Astrocyte (in vitro differentiated cells and primary cell): ENCODE measurements around the gene ORMDL1. TPM values are rescaled to one million over a fixed set of nuclear protein-coding genes. Genes with fewer than 3 reads are reported as not detected.

Experiments used
- DNase-seq: peaks from one replicate; pipeline ENCODE4 v3.0.0-alpha.2; 2010; ENCODE audit warnings: low read depth
- FAIRE-seq: peaks from 2 replicates; lab custom pipeline; 2011; peaks lifted over from hg19 to GRCh38; lab: Jason Lieb, UNC
- H2AFZ ChIP-seq: 2 replicates; pipeline ENCODE4 v1.6.0; 2012; ENCODE audit warnings: low read depth, low read length, inconsistent platforms
- H3K27ac ChIP-seq: 2 replicates; pipeline ENCODE4 v1.5.1; 2011; ENCODE audit warnings: low read depth, low read length, inconsistent platforms
- H3K27me3 ChIP-seq: 2 replicates; pipeline ENCODE4 v1.6.0; 2011; ENCODE audit warnings: low read length, inconsistent platforms; ENCODE audit not compliant: insufficient read depth
- H3K36me3 ChIP-seq: 2 replicates; pipeline ENCODE4 v1.5.1; 2011; ENCODE audit warnings: low read length, inconsistent platforms; ENCODE audit not compliant: insufficient read depth
- H3K4me1 ChIP-seq: 2 replicates; pipeline ENCODE4 v1.5.1; 2011; ENCODE audit warnings: low read length, inconsistent platforms; ENCODE audit not compliant: insufficient read depth
- H3K4me2 ChIP-seq: 2 replicates; pipeline ENCODE4 v1.6.0; 2012; ENCODE audit warnings: low read length, inconsistent platforms
- H3K4me3 ChIP-seq: 2 replicates; pipeline ENCODE4 v1.5.1; 2011; ENCODE audit warnings: low read depth, mild to moderate bottlenecking, low read length, inconsistent platforms; ENCODE audit not compliant: insufficient read depth
- H3K79me2 ChIP-seq: 2 replicates; pipeline ENCODE4 v1.6.0; 2012; ENCODE audit warnings: mild to moderate bottlenecking, low read length, inconsistent platforms; ENCODE audit not compliant: insufficient read depth
- H3K9ac ChIP-seq: 2 replicates; pipeline ENCODE4 v1.6.0; 2012; ENCODE audit warnings: mild to moderate bottlenecking, low read length, inconsistent platforms
- H3K9me3 ChIP-seq: 2 replicates; pipeline ENCODE4 v1.5.1; 2012; ENCODE audit warnings: low read depth, mild to moderate bottlenecking, low read length, inconsistent platforms; ENCODE audit not compliant: insufficient read depth
- H4K20me1 ChIP-seq: 2 replicates; pipeline ENCODE4 v1.6.0; 2012; ENCODE audit warnings: low read length, inconsistent platforms; ENCODE audit not compliant: insufficient read depth
- H3K27ac Mint-ChIP-seq: one replicate; pipeline ENCODE4 v1.8.0; 2021; ENCODE audit warnings: mild to moderate bottlenecking, mixed read lengths; ENCODE audit not compliant: unreplicated experiment
- H3K27me3 Mint-ChIP-seq: one replicate; pipeline ENCODE4 v1.8.0; 2021; ENCODE audit warnings: low read depth, mixed read lengths; ENCODE audit not compliant: unreplicated experiment
- H3K36me3 Mint-ChIP-seq: one replicate; pipeline ENCODE4 v1.8.0; 2021; ENCODE audit warnings: low read depth, mixed read lengths; ENCODE audit not compliant: unreplicated experiment
- H3K4me1 Mint-ChIP-seq: one replicate; pipeline ENCODE4 v1.8.0; 2021; ENCODE audit warnings: low read depth, mixed read lengths; ENCODE audit not compliant: unreplicated experiment
- H3K4me3 Mint-ChIP-seq: one replicate; pipeline ENCODE4 v1.8.0; 2021; ENCODE audit warnings: mild to moderate bottlenecking, moderate library complexity, mixed read lengths; ENCODE audit not compliant: unreplicated experiment
- H3K9me3 Mint-ChIP-seq: one replicate; pipeline ENCODE4 v1.8.0; 2021; ENCODE audit warnings: mild to moderate bottlenecking, mixed read lengths; ENCODE audit not compliant: unreplicated experiment
- CTCF ChIP-seq: IDR thresholded peaks from 2 replicates; pipeline ENCODE4 v1.5.1; 2011; ENCODE audit warnings: low read depth, mild to moderate bottlenecking, inconsistent platforms, low read length, moderate library complexity; ENCODE audit not compliant: insufficient read depth
- EZH2 ChIP-seq: IDR thresholded peaks from 2 replicates; pipeline ENCODE4 v1.6.1; 2012; ENCODE audit warnings: mild to moderate bottlenecking, low read length, inconsistent platforms; ENCODE audit not compliant: insufficient read depth
- total RNA-seq: library from RNA; stranded (reverse); gene quantifications from 2 replicates; pipeline ENCODE4 v1.2.1, GENCODE V29; 2021

Gene ORMDL1
- total RNA-seq, 1 donor from 2014 or later, result 49.3 TPM

GRCh38 chr2:189798312-189799029, 14.3 kb upstream of the ORMDL1 start:
- peaks cover 5% of the 10 kb centered on the region for H3K36me3 ChIP-seq
- no peak overlapping the region for H3K27ac Mint-ChIP-seq
- H3K27ac ChIP-seq, result no peak overlapping the region
- H2AFZ ChIP-seq, result no peak overlapping the region
- H3K9me3 Mint-ChIP-seq, result no peaks in the 10 kb centered on the region
- H3K79me2 ChIP-seq, result peaks cover 8% of the 10 kb centered on the region
- no peak overlapping the region for H3K9ac ChIP-seq
- no peak overlapping the region for H3K4me2 ChIP-seq
- H3K4me3 Mint-ChIP-seq, result no peak overlapping the region
- no peaks in the 10 kb centered on the region for H3K27me3 ChIP-seq
- H3K4me1 ChIP-seq, result peaks cover 13% of the 10 kb centered on the region
- peaks cover 10% of the 10 kb centered on the region for H4K20me1 ChIP-seq
- DNase-seq (peak; percentile 35), FAIRE-seq (peak; percentile 75)
- H3K4me3 ChIP-seq, result no peak overlapping the region
- H3K9me3 ChIP-seq, result no peaks in the 10 kb centered on the region
- H3K4me1 Mint-ChIP-seq, result peaks cover 11% of the 10 kb centered on the region
- no peaks in the 10 kb centered on the region for H3K36me3 Mint-ChIP-seq
- no peaks in the 10 kb centered on the region for H3K27me3 Mint-ChIP-seq
- TF ChIP-seq EZH2 (no peak), CTCF (peak; percentile 34)

GRCh38 chr2:189797902-189798301, 13.8 kb upstream of the ORMDL1 start:
- H3K4me1 ChIP-seq, result peaks cover 13% of the 10 kb centered on the region
- H3K79me2 ChIP-seq, result peaks cover 6% of the 10 kb centered on the region
- H4K20me1 ChIP-seq, result peaks cover 10% of the 10 kb centered on the region
- Mint-ChIP-seq H3K27me3 (no peaks in the 10 kb centered on the region), H3K9me3 (no peaks in the 10 kb centered on the region), H3K4me3 (no peak overlapping the region), H3K27ac (no peak overlapping the region), H3K36me3 (no peaks in the 10 kb centered on the region), H3K4me1 (peaks cover 11% of the 10 kb centered on the region)
- H3K4me2 ChIP-seq, result no peak overlapping the region
- FAIRE-seq, result no peak
- H3K9ac ChIP-seq, result no peak overlapping the region
- H3K9me3 ChIP-seq, result no peaks in the 10 kb centered on the region
- H3K27ac ChIP-seq, result no peak overlapping the region
- no peaks in the 10 kb centered on the region for H3K27me3 ChIP-seq
- TF ChIP-seq EZH2 (no peak), CTCF (no peak)
- no peak overlapping the region for H3K4me3 ChIP-seq
- peaks cover 8% of the 10 kb centered on the region for H3K36me3 ChIP-seq
- H2AFZ ChIP-seq, result no peak overlapping the region
- DNase-seq, result no peak

GRCh38 chr2:189794310-189794709, 10.2 kb upstream of the ORMDL1 start:
- no peaks in the 10 kb centered on the region for H3K36me3 Mint-ChIP-seq
- H3K4me3 ChIP-seq, result no peak overlapping the region
- FAIRE-seq, result no peak

More at GRCh38 chr2:189794310-189794709, 10.2 kb upstream of the ORMDL1 start:
- Histone ChIP-seq H3K36me3 (peaks cover 13% of the 10 kb centered on the region), H3K4me1 (peaks cover 2% of the 10 kb centered on the region), H3K79me2 (peaks cover 18% of the 10 kb centered on the region), H3K27me3 (no peaks in the 10 kb centered on the region), H3K27ac (no peak overlapping the region), H4K20me1 (peaks cover 5% of the 10 kb centered on the region), H3K4me2 (no peak overlapping the region), H3K9ac (no peak overlapping the region), H3K9me3 (no peaks in the 10 kb centered on the region), H2AFZ (no peak overlapping the region)
- Mint-ChIP-seq H3K4me1 (peaks cover 1% of the 10 kb centered on the region), H3K27ac (no peak overlapping the region), H3K9me3 (no peaks in the 10 kb centered on the region), H3K4me3 (no peak overlapping the region), H3K27me3 (no peaks in the 10 kb centered on the region)
- TF ChIP-seq EZH2, result no peak
- no peak for DNase-seq
